ENCODE measurements around the gene WASF3.
A peak's percentile ranks its signal among the peaks of the same experiment; 100 is the strongest.

Gene WASF3

GRCh38 chr13:26706381-26706780, 148.9 kb downstream of the WASF3 start:
- ChIA-PET CTCF (interaction anchor here (0.9 to 4.8 kb wide), 11 partner anchors 8 to 654 kb away, joined by 3 to 63 read pairs (median 5); no protein-coding TSS in a partner anchor), POLR2A (no interaction called here)
- DNase-seq (ENCODE audit: low read depth, low spot score), result no peak
- TF ChIP-seq CTCF (IDR thresholded peaks at IDR 0.05; ENCODE audit: insufficient read depth, low read length, missing control alignments), result no peak
- no peak overlapping the region for H3K4me3 ChIP-seq (ENCODE audit: low read depth, low read length)

GRCh38 chr13:26707122-26708006, 149.9 kb downstream of the WASF3 start:
- no peak overlapping the region for H3K4me3 ChIP-seq (ENCODE audit: low read depth, low read length)
- POLR2A ChIA-PET, result no interaction called here
- CTCF ChIA-PET, result interaction anchor here (0.8 to 4.8 kb wide), 10 partner anchors 9 to 653 kb away, joined by 3 to 63 read pairs (median 6); no protein-coding TSS in a partner anchor
- no peak for DNase-seq (ENCODE audit: low read depth, low spot score)
- peak; percentile 67 for TF ChIP-seq CTCF (IDR thresholded peaks at IDR 0.05; ENCODE audit: insufficient read depth, low read length, missing control alignments)

- H3K4me3 ChIP-seq (ENCODE audit: low read depth, low read length), result no peak overlapping the region
- TF ChIP-seq CTCF (IDR thresholded peaks at IDR 0.05; ENCODE audit: insufficient read depth, low read length, missing control alignments), result no peak
- CTCF ChIA-PET, result interaction anchor here (0.8 to 4.8 kb wide), 6 partner anchors 9 to 523 kb away, joined by 3 to 63 read pairs (median 10); no protein-coding TSS in a partner anchor
Measured at GRCh38 chr13:26708007-26708297, 150.5 kb downstream of the WASF3 start.

GRCh38 chr13:26709461-26709860, 152.0 kb downstream of the WASF3 start:
- no peak for DNase-seq (ENCODE audit: low read depth, low spot score)
- CTCF ChIA-PET, result interaction anchor here (0.6 to 4.8 kb wide), 5 partner anchors 9 to 220 kb away, joined by 4 to 63 read pairs (median 4); no protein-coding TSS in a partner anchor
- H3K4me3 ChIP-seq (ENCODE audit: low read depth, low read length), result no peak overlapping the region
- POLR2A ChIA-PET, result no interaction called here
- TF ChIP-seq CTCF (IDR thresholded peaks at IDR 0.05; ENCODE audit: insufficient read depth, low read length, missing control alignments), result no peak

More at GRCh38 chr13:26708007-26708297, 150.5 kb downstream of the WASF3 start:
- POLR2A ChIA-PET, result no interaction called here
- no peak for DNase-seq (ENCODE audit: low read depth, low spot score)

- TF ChIP-seq CTCF (IDR thresholded peaks at IDR 0.05; ENCODE audit: insufficient read depth, low read length, missing control alignments), result no peak
- H3K4me3 ChIP-seq (ENCODE audit: low read depth, low read length), result no peak overlapping the region
- ChIA-PET CTCF (interaction anchor here (0.6 to 2.9 kb wide), 8 partner anchors 8 to 220 kb away, joined by 3 to 10 read pairs (median 4); no protein-coding TSS in a partner anchor), POLR2A (interaction anchor here (0.6 kb wide), 1 partner anchor 125 kb away, joined by 3 read pairs; no protein-coding TSS in a partner anchor)
- no peak for DNase-seq (ENCODE audit: low read depth, low spot score)
Measured at GRCh38 chr13:26710166-26710565, 152.7 kb downstream of the WASF3 start.

- ChIA-PET CTCF (interaction anchor here (0.7 to 2.9 kb wide), 6 partner anchors 9 to 648 kb away, joined by 3 to 10 read pairs (median 4); no protein-coding TSS in a partner anchor), POLR2A (no interaction called here)
- no peak overlapping the region for H3K4me3 ChIP-seq (ENCODE audit: low read depth, low read length)
- no peak for DNase-seq (ENCODE audit: low read depth, low spot score)
- TF ChIP-seq CTCF (IDR thresholded peaks at IDR 0.05; ENCODE audit: insufficient read depth, low read length, missing control alignments), result no peak
Measured at GRCh38 chr13:26711211-26711610, 153.7 kb downstream of the WASF3 start.

Data from AG04449 (cell line).